GM18870 (cell line): ENCODE results near the gene PSMF1.

ENCODE experiments used
- ATAC-seq: cut with Tn5 transposase; IDR thresholded peaks from one replicate; pipeline ENCODE4 v1.9.1; 2021; ENCODE audit warnings: moderate library complexity; ENCODE audit not compliant: unreplicated experiment

PSMF1 gene

GRCh38 chr20:1188347-1188746 lies 69.9 kb downstream of the PSMF1 start:
- no peak for ATAC-seq

- no peak for ATAC-seq
Observed at GRCh38 chr20:1189827-1190226, 71.4 kb downstream of the PSMF1 start.

- no peak for ATAC-seq
Observed at GRCh38 chr20:1190847-1191246, 72.4 kb downstream of the PSMF1 start.

- ATAC-seq, result no peak
Observed at GRCh38 chr20:1191299-1191698, 72.9 kb downstream of the PSMF1 start.

- no peak for ATAC-seq
Observed at GRCh38 chr20:1195226-1195625, 76.8 kb downstream of the PSMF1 start.

GRCh38 chr20:1196634-1197033 lies 78.2 kb downstream of the PSMF1 start:
- ATAC-seq, result no peak

- no peak for ATAC-seq
Observed at GRCh38 chr20:1197801-1198200, 79.4 kb downstream of the PSMF1 start.

- no peak for ATAC-seq
Observed at GRCh38 chr20:1198751-1199150, 80.3 kb downstream of the PSMF1 start.

GRCh38 chr20:1199212-1199873 lies 80.9 kb downstream of the PSMF1 start:
- no peak for ATAC-seq

GRCh38 chr20:1199964-1200363 lies 81.6 kb downstream of the PSMF1 start:
- ATAC-seq, result no peak

- ATAC-seq, result no peak
Observed at GRCh38 chr20:1202762-1203504, 84.5 kb downstream of the PSMF1 start, which contains the start of gene C20orf202. TSS of gene C20orf202 (plus strand) at chr20:1203454. CDS start at chr20:1203586, 132 bp downstream.

GRCh38 chr20:1203630-1204029 lies 85.2 kb downstream of the PSMF1 start:
- ATAC-seq, result no peak

- no peak for ATAC-seq
Observed at GRCh38 chr20:1204113-1204512, 85.7 kb downstream of the PSMF1 start.

- no peak for ATAC-seq
Observed at GRCh38 chr20:1204576-1204975, 86.2 kb downstream of the PSMF1 start.

- ATAC-seq, result no peak
Observed at GRCh38 chr20:1205802-1206201, 87.4 kb downstream of the PSMF1 start.

- no peak for ATAC-seq
Observed at GRCh38 chr20:1206366-1207148, 88.2 kb downstream of the PSMF1 start.

GRCh38 chr20:1207293-1207878 lies 89.0 kb downstream of the PSMF1 start:
- ATAC-seq, result no peak

- no peak for ATAC-seq
Observed at GRCh38 chr20:1209447-1210387, 91.3 kb downstream of the PSMF1 start.

- ATAC-seq, result no peak
Observed at GRCh38 chr20:1210501-1210900, 92.1 kb downstream of the PSMF1 start.

- no peak for ATAC-seq
Observed at GRCh38 chr20:1212023-1212422, 93.6 kb downstream of the PSMF1 start.
